IPS-18c (cell line): ENCODE results near the gene PPP2R2D.

Source experiments
- H3K4me3 ChIP-seq: 2 replicates; pipeline ENCODE4 v1.7.0; 2013; ENCODE audit warnings: low read depth, mild to moderate bottlenecking, low read length, moderate library complexity; ENCODE audit not compliant: insufficient read depth
- H3K9me3 ChIP-seq: one replicate; pipeline ENCODE4 v1.6.1; 2013; ENCODE audit warnings: mild to moderate bottlenecking, low read length, moderate library complexity; ENCODE audit not compliant: control insufficient read depth, insufficient read depth

The PPP2R2D gene

GRCh38 chr10:131862548-131862947 is 38.3 kb upstream of the PPP2R2D start:
- H3K9me3 ChIP-seq = no peaks in the 10 kb centered on the region
- no peak overlapping the region for H3K4me3 ChIP-seq

- H3K9me3 ChIP-seq = no peaks in the 10 kb centered on the region
- H3K4me3 ChIP-seq = no peak overlapping the region
Observed at GRCh38 chr10:131865223-131865917, 35.4 kb upstream of the PPP2R2D start.

GRCh38 chr10:131866673-131867072 is 34.1 kb upstream of the PPP2R2D start:
- Histone ChIP-seq H3K4me3 (no peak overlapping the region), H3K9me3 (no peaks in the 10 kb centered on the region)

- H3K4me3 ChIP-seq = no peak overlapping the region
- no peaks in the 10 kb centered on the region for H3K9me3 ChIP-seq
Observed at GRCh38 chr10:131868436-131868835, 32.4 kb upstream of the PPP2R2D start.

- Histone ChIP-seq H3K4me3 (no peak overlapping the region), H3K9me3 (no peaks in the 10 kb centered on the region)
Observed at GRCh38 chr10:131869344-131869743, 31.5 kb upstream of the PPP2R2D start.

GRCh38 chr10:131870411-131870810 is 30.4 kb upstream of the PPP2R2D start:
- no peaks in the 10 kb centered on the region for H3K9me3 ChIP-seq
- no peak overlapping the region for H3K4me3 ChIP-seq

- H3K9me3 ChIP-seq = no peaks in the 10 kb centered on the region
- H3K4me3 ChIP-seq = no peak overlapping the region
Observed at GRCh38 chr10:131870831-131871672, 29.8 kb upstream of the PPP2R2D start.

GRCh38 chr10:131871673-131872005 is 29.2 kb upstream of the PPP2R2D start:
- Histone ChIP-seq H3K9me3 (no peaks in the 10 kb centered on the region), H3K4me3 (no peak overlapping the region)

- Histone ChIP-seq H3K4me3 (no peak overlapping the region), H3K9me3 (no peaks in the 10 kb centered on the region)
Observed at GRCh38 chr10:131872011-131872826, 28.6 kb upstream of the PPP2R2D start.

- no peaks in the 10 kb centered on the region for H3K9me3 ChIP-seq
- H3K4me3 ChIP-seq = no peak overlapping the region
Observed at GRCh38 chr10:131872827-131873375, 27.9 kb upstream of the PPP2R2D start.

GRCh38 chr10:131874991-131875451 is 25.8 kb upstream of the PPP2R2D start:
- Histone ChIP-seq H3K9me3 (no peaks in the 10 kb centered on the region), H3K4me3 (no peak overlapping the region)

- Histone ChIP-seq H3K4me3 (no peak overlapping the region), H3K9me3 (no peaks in the 10 kb centered on the region)
Observed at GRCh38 chr10:131875501-131875900, 25.3 kb upstream of the PPP2R2D start.

- no peaks in the 10 kb centered on the region for H3K9me3 ChIP-seq
- no peak overlapping the region for H3K4me3 ChIP-seq
Observed at GRCh38 chr10:131876017-131876416, 24.8 kb upstream of the PPP2R2D start.

GRCh38 chr10:131876508-131876907 is 24.3 kb upstream of the PPP2R2D start:
- no peaks in the 10 kb centered on the region for H3K9me3 ChIP-seq
- H3K4me3 ChIP-seq = no peak overlapping the region

GRCh38 chr10:131880016-131880590 is 20.7 kb upstream of the PPP2R2D start:
- Histone ChIP-seq H3K4me3 (no peak overlapping the region), H3K9me3 (peaks cover 2% of the 10 kb centered on the region)

- Histone ChIP-seq H3K9me3 (peaks cover 2% of the 10 kb centered on the region), H3K4me3 (no peak overlapping the region)
Observed at GRCh38 chr10:131881104-131881880, 19.5 kb upstream of the PPP2R2D start.
